Measurements from ENCODE around the gene NAGA. TPM values are rescaled to one million over a fixed set of nuclear protein-coding genes. Genes with fewer than 3 reads are reported as not detected.

Gene NAGA
- total and polyA plus RNA-seq, 7 donors = 6.6 to 28.6 (median 21.6) TPM

GRCh38 chr22:42033263-42034181, 37.1 kb downstream of the NAGA start:
- no peak for DNase-seq
- WGBS, 2 donors = 92 to 98% methylated on average over 5 of the region's 5 CpGs
- Histone ChIP-seq H3K27me3 (no peaks in the 10 kb centered on the region), H3K36me3 (no peaks in the 10 kb centered on the region), H3K4me3 (no peak overlapping the region), H3K4me1 (no peaks in the 10 kb centered on the region), H3K9me3 (peaks cover 0 to 5% (median 0%) of the 10 kb centered on the region in 4 donors), H3K27ac (no peak overlapping the region)
- intact Hi-C loops (cut with DNase I) = no loop called here
- TF ChIP-seq EP300 (IDR thresholded peaks at IDR 0.05) (no peak), CTCF (IDR thresholded peaks at IDR 0.05) (no peak), POLR2A (IDR thresholded peaks at IDR 0.05) (no peak), POLR2AphosphoS5 (IDR thresholded peaks at IDR 0.05) (no peak)

GRCh38 chr22:42026705-42027104, 43.9 kb downstream of the NAGA start:
- no peaks in the 10 kb centered on the region for H3K9me3 ChIP-seq
- intact Hi-C loops (cut with DNase I) = no loop called here
- H3K4me1 ChIP-seq = no peaks in the 10 kb centered on the region
- no peaks in the 10 kb centered on the region for H3K27me3 ChIP-seq
- no peaks in the 10 kb centered on the region for H3K36me3 ChIP-seq
- no peak for DNase-seq
- no peak overlapping the region for H3K4me3 ChIP-seq
- no peak for TF ChIP-seq CTCF (IDR thresholded peaks at IDR 0.05)
- TF ChIP-seq EP300 (IDR thresholded peaks at IDR 0.05) = no peak
- no peak for TF ChIP-seq POLR2AphosphoS5 (IDR thresholded peaks at IDR 0.05)
- WGBS, 2 donors = 84 to 89% methylated on average over 10 of the region's 10 CpGs
- no peak overlapping the region for H3K27ac ChIP-seq

- Histone ChIP-seq H3K27ac (no peak overlapping the region), H3K4me3 (no peak overlapping the region), H3K9me3 (no peaks in the 10 kb centered on the region), H3K27me3 (no peaks in the 10 kb centered on the region), H3K4me1 (no peaks in the 10 kb centered on the region), H3K36me3 (no peaks in the 10 kb centered on the region)
- WGBS, 2 donors = 80 to 84% methylated on average over 1 of the region's 1 CpG
- no peak for DNase-seq
- intact Hi-C loops (cut with DNase I) = no loop called here
- TF ChIP-seq EP300 (IDR thresholded peaks at IDR 0.05) (no peak), POLR2AphosphoS5 (IDR thresholded peaks at IDR 0.05) (no peak), POLR2A (IDR thresholded peaks at IDR 0.05) (no peak), CTCF (IDR thresholded peaks at IDR 0.05) (no peak)
These were observed 45.2 kb downstream of the NAGA start for GRCh38 chr22:42025421-42025820.

- no peaks in the 10 kb centered on the region for H3K27me3 ChIP-seq
- no peak for DNase-seq
- no peak overlapping the region for H3K4me3 ChIP-seq
- no peaks in the 10 kb centered on the region for H3K9me3 ChIP-seq
- H3K27ac ChIP-seq = no peak overlapping the region
- TF ChIP-seq POLR2A (IDR thresholded peaks at IDR 0.05) = no peak
- no peak for TF ChIP-seq CTCF (IDR thresholded peaks at IDR 0.05)
- no peak for TF ChIP-seq EP300 (IDR thresholded peaks at IDR 0.05)
- TF ChIP-seq POLR2AphosphoS5 (IDR thresholded peaks at IDR 0.05) = no peak
- no peaks in the 10 kb centered on the region for H3K36me3 ChIP-seq
- WGBS, 2 donors = 47 to 62% methylated on average over 2 of the region's 2 CpGs
- intact Hi-C loops (cut with DNase I) = no loop called here
- H3K4me1 ChIP-seq = no peaks in the 10 kb centered on the region
These were observed 48.3 kb downstream of the NAGA start for GRCh38 chr22:42022162-42022847.
